SU-DHL-6 (cell line): ENCODE measurements around the gene FBXW2.

Experiments used
- H2AFZ ChIP-seq: fragments of 200-600 bp; sonication (generic); 2 replicates; pipeline ENCODE4 v1.6.1; 2014; ENCODE audit warnings: low read depth, mild to moderate bottlenecking, moderate library complexity, mixed read lengths, antibody characterized with exemption, low read length; ENCODE audit not compliant: severe bottlenecking
- H3F3A ChIP-seq: fragments of 200-600 bp; shearing (Covaris generic); 2 replicates; pipeline ENCODE4 v1.6.0; 2016; ENCODE audit warnings: antibody characterized with exemption, mild to moderate bottlenecking; ENCODE audit not compliant: insufficient read depth
- H3K27ac ChIP-seq: fragments of 200-600 bp; sonication (generic); 2 replicates; pipeline ENCODE4 v1.5.1; 2016; ENCODE audit warnings: low read depth, mild to moderate bottlenecking, low read length, moderate library complexity, mixed read lengths
- H3K27me3 ChIP-seq: fragments of 200-600 bp; sonication (generic), shearing (Covaris generic); 2 replicates; pipeline ENCODE4 v1.6.0; 2014; ENCODE audit warnings: mild to moderate bottlenecking, low read length
- H3K36me3 ChIP-seq: fragments of 200-600 bp; sonication (generic); 2 replicates; pipeline ENCODE4 v1.6.1; 2014; ENCODE audit warnings: mild to moderate bottlenecking, low read length, mixed read lengths
- H3K4me2 ChIP-seq: fragments of 300-600, 200-600 bp; shearing (Covaris generic), sonication (generic); 2 replicates; pipeline ENCODE4 v1.6.0; 2014; ENCODE audit warnings: low read length, low read depth, mild to moderate bottlenecking; ENCODE audit not compliant: poor library complexity, severe bottlenecking
- H3K4me3 ChIP-seq: fragments of 200-600 bp; sonication (generic); 2 replicates; pipeline ENCODE4 v1.5.1; 2014; ENCODE audit warnings: antibody characterized with exemption, low read length, mild to moderate bottlenecking, mixed read lengths; ENCODE audit not compliant: insufficient read depth, poor library complexity, severe bottlenecking
- H3K79me2 ChIP-seq: fragments of 200-600 bp; sonication (generic); 2 replicates; pipeline ENCODE4 v1.6.1; 2014; ENCODE audit warnings: mild to moderate bottlenecking, low read length, moderate library complexity; ENCODE audit not compliant: insufficient read depth
- H3K9ac ChIP-seq: fragments of 200-600 bp; sonication (generic); 2 replicates; pipeline ENCODE4 v1.7.0; 2014; ENCODE audit warnings: mild to moderate bottlenecking, low read length
- H3K9me2 ChIP-seq: fragments of 200-600 bp; sonication (generic); replicated peaks from 2 replicates; pipeline ENCODE4 v1.6.1; 2014; ENCODE audit warnings: low read length; ENCODE audit not compliant: insufficient read depth
- H3K9me3 ChIP-seq: fragments of 200-600 bp; sonication (generic); 2 replicates; pipeline ENCODE4 v1.6.1; 2014; ENCODE audit warnings: low read length, mixed read lengths; ENCODE audit not compliant: insufficient read depth
- H4K20me1 ChIP-seq: fragments of 200-600 bp; sonication (generic); 2 replicates; pipeline ENCODE4 v1.6.1; 2014; ENCODE audit warnings: low read depth, mild to moderate bottlenecking, antibody characterized with exemption, low read length, moderate library complexity, mixed read lengths
- EZH2phosphoT487 ChIP-seq: fragments of 200-600 bp; sonication (generic), shearing (Covaris generic); conservative IDR thresholded peaks from 2 replicates; pipeline ENCODE4 v1.6.1; 2018; ENCODE audit warnings: mild to moderate bottlenecking, antibody characterized with exemption, low read length, moderate library complexity, mixed read lengths
- TF ChIP-seq, protein P1 (sequence below): fragments of 200-600 bp; sonication (generic); IDR thresholded peaks from one replicate; pipeline ENCODE4 v1.5.1; 2017; ENCODE audit warnings: antibody characterized with exemption, mild to moderate bottlenecking, low read length, moderate library complexity; ENCODE audit not compliant: insufficient read depth, poor library complexity, severe bottlenecking

Gene FBXW2, protein sequence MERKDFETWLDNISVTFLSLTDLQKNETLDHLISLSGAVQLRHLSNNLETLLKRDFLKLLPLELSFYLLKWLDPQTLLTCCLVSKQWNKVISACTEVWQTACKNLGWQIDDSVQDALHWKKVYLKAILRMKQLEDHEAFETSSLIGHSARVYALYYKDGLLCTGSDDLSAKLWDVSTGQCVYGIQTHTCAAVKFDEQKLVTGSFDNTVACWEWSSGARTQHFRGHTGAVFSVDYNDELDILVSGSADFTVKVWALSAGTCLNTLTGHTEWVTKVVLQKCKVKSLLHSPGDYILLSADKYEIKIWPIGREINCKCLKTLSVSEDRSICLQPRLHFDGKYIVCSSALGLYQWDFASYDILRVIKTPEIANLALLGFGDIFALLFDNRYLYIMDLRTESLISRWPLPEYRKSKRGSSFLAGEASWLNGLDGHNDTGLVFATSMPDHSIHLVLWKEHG

DNA sequence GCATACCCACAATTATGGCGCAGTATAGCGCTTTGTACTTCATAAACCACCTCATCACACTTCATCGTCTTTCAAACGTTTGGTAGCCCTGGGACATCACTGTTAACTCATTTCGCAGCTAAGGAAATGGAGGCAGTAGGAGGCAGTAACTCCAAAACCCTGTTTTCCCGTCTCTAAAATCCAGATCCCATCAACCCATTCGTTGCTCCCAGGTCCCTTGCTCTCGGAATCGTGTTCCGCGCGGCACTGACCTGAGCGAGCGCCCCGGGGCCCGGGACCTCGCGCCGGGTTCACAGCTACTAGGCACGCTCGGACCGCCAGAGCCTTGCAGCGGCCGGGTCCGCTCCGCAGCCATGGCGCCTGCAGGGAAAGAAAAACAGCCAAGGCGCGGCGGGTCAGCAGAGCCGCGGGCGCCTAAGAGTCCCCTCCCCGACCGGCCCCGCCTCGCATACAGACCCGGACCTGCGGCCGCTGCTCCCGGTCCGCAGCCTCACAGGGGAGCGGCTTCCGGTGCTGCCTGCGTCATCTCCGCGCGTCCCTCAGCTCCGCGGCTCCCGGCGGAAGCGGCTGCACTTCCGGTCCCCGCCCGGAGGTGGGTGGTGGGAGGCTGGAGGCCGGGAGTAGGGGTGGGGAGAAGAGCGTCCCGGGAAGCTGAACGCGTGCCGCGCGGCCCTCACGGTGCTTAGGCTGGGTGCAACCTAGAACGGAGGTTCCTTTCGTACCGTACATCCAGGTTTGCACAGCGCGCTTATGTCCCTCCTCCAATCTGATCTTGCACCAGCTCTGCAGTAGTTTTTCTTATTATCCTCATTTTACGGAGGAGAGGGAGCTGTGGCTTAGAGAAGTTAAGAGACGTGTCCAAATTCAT is at the start of gene FBXW2:
Gene FBXW2, minus strand, starts transcription at position 519 of the 868 bp plus-strand sequence. CDS start 5,158 bp downstream, outside the sequence.
- Histone ChIP-seq H3K9me3 (no peaks in the 10 kb centered on the region), H3K4me3 (peak within 1 kb of the TSS; percentile 74), H3K4me2 (peak within 1 kb of the TSS; percentile 86), H3K79me2 (peaks cover 55% of the 10 kb centered on the region), H3F3A (no peaks in the 10 kb centered on the region), H3K27me3 (no peaks in the 10 kb centered on the region), H4K20me1 (no peaks in the 10 kb centered on the region), H3K9ac (peak within 1 kb of the TSS; percentile 78), H3K27ac (peak within 1 kb of the TSS; percentile 52), H2AFZ (peak within 1 kb of the TSS; percentile 87), H3K36me3 (no peaks in the 10 kb centered on the region), H3K9me2 (no peaks in the 10 kb centered on the region)
- TF ChIP-seq, protein P1, sequence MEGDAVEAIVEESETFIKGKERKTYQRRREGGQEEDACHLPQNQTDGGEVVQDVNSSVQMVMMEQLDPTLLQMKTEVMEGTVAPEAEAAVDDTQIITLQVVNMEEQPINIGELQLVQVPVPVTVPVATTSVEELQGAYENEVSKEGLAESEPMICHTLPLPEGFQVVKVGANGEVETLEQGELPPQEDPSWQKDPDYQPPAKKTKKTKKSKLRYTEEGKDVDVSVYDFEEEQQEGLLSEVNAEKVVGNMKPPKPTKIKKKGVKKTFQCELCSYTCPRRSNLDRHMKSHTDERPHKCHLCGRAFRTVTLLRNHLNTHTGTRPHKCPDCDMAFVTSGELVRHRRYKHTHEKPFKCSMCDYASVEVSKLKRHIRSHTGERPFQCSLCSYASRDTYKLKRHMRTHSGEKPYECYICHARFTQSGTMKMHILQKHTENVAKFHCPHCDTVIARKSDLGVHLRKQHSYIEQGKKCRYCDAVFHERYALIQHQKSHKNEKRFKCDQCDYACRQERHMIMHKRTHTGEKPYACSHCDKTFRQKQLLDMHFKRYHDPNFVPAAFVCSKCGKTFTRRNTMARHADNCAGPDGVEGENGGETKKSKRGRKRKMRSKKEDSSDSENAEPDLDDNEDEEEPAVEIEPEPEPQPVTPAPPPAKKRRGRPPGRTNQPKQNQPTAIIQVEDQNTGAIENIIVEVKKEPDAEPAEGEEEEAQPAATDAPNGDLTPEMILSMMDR: no peak
- no peak for TF ChIP-seq EZH2phosphoT487

DNA sequence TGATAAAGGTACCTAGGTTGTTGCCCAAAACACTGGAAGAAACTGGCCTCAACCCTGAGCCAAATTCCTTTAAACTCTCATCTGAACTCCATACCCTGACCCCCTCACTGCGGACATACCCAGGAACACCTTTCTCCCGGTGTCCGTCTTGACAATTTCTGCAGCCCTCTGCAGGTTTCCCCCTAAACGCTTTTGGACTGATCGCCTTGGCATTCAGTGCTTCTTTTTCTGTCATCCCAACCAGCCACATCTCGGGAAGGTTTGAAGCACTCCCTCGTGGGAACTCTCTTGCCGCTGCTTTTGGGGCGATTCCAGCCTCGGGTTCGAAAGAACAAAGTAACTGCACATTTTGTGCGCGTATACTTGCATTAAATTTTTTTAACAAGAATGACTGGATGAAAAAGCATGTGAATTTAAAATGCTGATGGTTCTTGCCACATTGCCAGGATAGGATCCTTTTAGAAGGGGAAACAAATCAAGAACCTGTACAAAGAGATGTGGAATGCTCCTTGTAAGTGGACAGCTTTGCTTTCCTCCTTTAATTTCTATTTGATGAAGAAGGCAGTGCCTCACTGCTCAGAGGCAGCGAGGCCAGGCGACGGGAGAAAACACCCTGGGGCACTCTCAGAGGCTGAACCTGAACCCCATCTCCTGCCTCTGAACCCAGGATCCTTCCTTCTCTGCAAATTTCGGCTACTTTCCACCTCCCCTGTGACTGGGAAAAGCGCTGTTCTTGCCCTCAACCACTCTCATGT is 48.9 kb upstream of the FBXW2 start:
- Histone ChIP-seq H3K4me3 (peak overlapping the region; percentile 69), H3K27me3 (no peaks in the 10 kb centered on the region), H3K9me3 (no peaks in the 10 kb centered on the region), H3K4me2 (peak overlapping the region; percentile 80), H4K20me1 (no peaks in the 10 kb centered on the region), H2AFZ (peak overlapping the region; percentile 90), H3K36me3 (no peaks in the 10 kb centered on the region), H3K27ac (peak overlapping the region; percentile 60), H3K9ac (peak overlapping the region; percentile 93), H3F3A (peaks cover 4% of the 10 kb centered on the region; the same call in 1 of the 2 replicates), H3K9me2 (no peaks in the 10 kb centered on the region), H3K79me2 (peaks cover 58% of the 10 kb centered on the region)
- TF ChIP-seq, protein P1: no peak
- no peak for TF ChIP-seq EZH2phosphoT487

DNA sequence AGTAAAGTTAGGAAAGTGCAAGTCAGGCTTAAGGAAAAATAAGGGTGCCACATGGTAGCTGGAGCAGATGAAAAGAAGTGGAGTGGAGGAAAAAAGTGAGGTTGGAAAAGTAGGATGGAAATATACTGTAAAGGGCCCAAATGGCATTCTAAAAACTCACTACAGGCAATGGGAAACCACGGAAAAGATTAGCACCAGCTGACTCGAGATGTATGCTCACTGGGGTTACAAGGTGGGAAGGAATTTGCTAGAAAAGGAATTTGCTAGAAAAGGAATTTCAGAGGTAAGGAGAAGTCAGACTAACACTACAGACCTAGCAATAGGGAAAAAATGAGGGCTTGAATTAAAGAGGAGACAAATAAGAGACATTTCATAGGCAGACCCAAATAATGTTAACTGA is 45.9 kb upstream of the FBXW2 start:
- Histone ChIP-seq H3K79me2 (peaks cover 60% of the 10 kb centered on the region), H3K9me3 (no peaks in the 10 kb centered on the region), H2AFZ (no peak overlapping the region), H3F3A (no peaks in the 10 kb centered on the region), H3K4me3 (no peak overlapping the region), H3K27ac (no peak overlapping the region), H3K36me3 (peaks cover 4% of the 10 kb centered on the region; the same call in 1 of the 2 replicates), H4K20me1 (no peaks in the 10 kb centered on the region), H3K9me2 (no peaks in the 10 kb centered on the region), H3K4me2 (no peak overlapping the region), H3K9ac (no peak overlapping the region), H3K27me3 (no peaks in the 10 kb centered on the region)
- TF ChIP-seq EZH2phosphoT487: no peak
- TF ChIP-seq, protein P1: no peak
